ENCODE data around the gene C4orf50.

GRCh38 chr4:5941601-5942000 is 76.6 kb downstream of the C4orf50 start:
- TF ChIP-seq CTCF (IDR thresholded peaks at IDR 0.05), result no peak
- no peak for TF ChIP-seq POLR2A (IDR thresholded peaks at IDR 0.05)
- TF ChIP-seq POLR2AphosphoS5 (IDR thresholded peaks at IDR 0.05; ENCODE audit: insufficient read depth in 1 of 2, low read depth in 1 of 2), result no peak

Measured in vagina (tissue), 2 donors.